PC-9 (cell line): ENCODE results near the gene SVEP1. TPM values are rescaled to one million over a fixed set of nuclear protein-coding genes. Genes with fewer than 3 reads are reported as not detected.
A peak's percentile ranks its signal among the peaks of the same experiment; 100 is the strongest.
"Not testable (repeated sequence)": the region's sequence is repeated elsewhere in the genome, so short reads cannot be mapped to it uniquely, and the experiment has no call there.

Experiments used
- BruUV-seq: library from RNA; stranded (reverse); fragments of 400-500 nt; replicated peaks from 2 replicates; lab custom pipeline; 2021; lab: Mats Ljungman, UMichigan
- CTCF ChIA-PET: fragments of 300-600 bp; sonication (Branson Sonifier 250); formaldehyde crosslinking; loops from one replicate; lab custom pipeline; 2022; ENCODE audit warnings: antibody characterized with exemption; lab: Charles Lee
- POLR2A ChIA-PET: fragments of 300-600 bp; sonication (Branson Sonifier 250); formaldehyde crosslinking; loops from one replicate; lab custom pipeline; 2022; ENCODE audit warnings: antibody characterized with exemption; ENCODE audit not compliant: unreplicated experiment; lab: Charles Lee
- DNase-seq, 2 experiments: peaks; one replicate each; pipeline versions ENCODE4 v3.0.0 to v3.0.0-alpha.2; 2015 to 2022; ENCODE audit warnings: mixed read lengths in 1 of 2
- H2AFZ ChIP-seq: fragments of 200-600 bp; sonication (generic); 2 replicates; pipeline ENCODE4 v1.8.1; 2017; ENCODE audit warnings: antibody characterized with exemption
- H3F3A ChIP-seq: fragments of 200-600 bp; sonication (generic); 2 replicates; pipeline ENCODE4 v1.8.1; 2017; ENCODE audit warnings: antibody characterized with exemption, mild to moderate bottlenecking, low read depth; ENCODE audit not compliant: insufficient read depth
- H3K27ac ChIP-seq: fragments of 200-600 bp; sonication (generic); 2 replicates; pipeline ENCODE4 v1.6.1; 2016; ENCODE audit warnings: mixed run types
- H3K27me3 ChIP-seq: fragments of 200-600 bp; sonication (generic); 2 replicates; pipeline ENCODE4 v1.6.1; 2016; ENCODE audit warnings: low read depth, mixed run types; ENCODE audit not compliant: insufficient read depth
- H3K36me3 ChIP-seq: fragments of 200-600 bp; sonication (generic); 2 replicates; pipeline ENCODE4 v1.6.1; 2016; ENCODE audit warnings: low read depth, mixed run types
- H3K4me1 ChIP-seq: fragments of 200-600 bp; sonication (generic); replicated peaks from 2 replicates; pipeline ENCODE4 v1.6.1; 2016; ENCODE audit warnings: mixed run types; ENCODE audit not compliant: insufficient read depth
- H3K4me2 ChIP-seq: fragments of 200-600 bp; sonication (generic); 2 replicates; pipeline ENCODE4 v1.6.1; 2017; ENCODE audit warnings: mixed run types
- H3K4me3 ChIP-seq: fragments of 200-600 bp; sonication (generic); 2 replicates; pipeline ENCODE4 v1.6.1; 2016; ENCODE audit warnings: mixed run types
- H3K79me2 ChIP-seq: fragments of 200-600 bp; sonication (generic); 2 replicates; pipeline ENCODE4 v1.6.1; 2017; ENCODE audit warnings: low read depth, mixed run types
- H3K9me2 ChIP-seq: fragments of 200-600 bp; sonication (generic); 2 replicates; pipeline ENCODE4 v1.8.1; 2017; ENCODE audit warnings: mild to moderate bottlenecking; ENCODE audit not compliant: insufficient read depth
- H3K9me3 ChIP-seq: fragments of 200-600 bp; sonication (generic); 2 replicates; pipeline ENCODE4 v1.8.1; 2016; ENCODE audit warnings: low read depth; ENCODE audit not compliant: insufficient read depth
- H4K20me1 ChIP-seq: fragments of 200-600 bp; sonication (generic); 2 replicates; pipeline ENCODE4 v1.8.1; 2017; ENCODE audit not compliant: insufficient read depth
- CTCF ChIP-seq: fragments of 200-600 bp; sonication (generic); conservative IDR thresholded peaks from 2 replicates; pipeline ENCODE4 v1.6.1; 2017; ENCODE audit warnings: mixed run types, antibody characterized with exemption, mild to moderate bottlenecking, moderate library complexity
- EZH2 ChIP-seq: fragments of 200-600 bp; sonication (generic); IDR thresholded peaks from 2 replicates; pipeline ENCODE4 v1.8.0; 2017; ENCODE audit warnings: antibody characterized with exemption, low read depth
- intact Hi-C: fragments of 100-400 bp; cut with micrococcal nuclease; formaldehyde crosslinking; loops from one replicate; pipeline ENCODE4 v1.10.0; 2022; ENCODE audit not compliant: unreplicated experiment
- total RNA-seq: library from RNA; stranded (reverse); gene quantifications from 2 replicates; pipeline ENCODE4 v1.2.3, GENCODE V29; 2021

The SVEP1 gene
- total RNA-seq, 1 experiment from 2014 or later: 3.3 TPM

- BruUV-seq: no TSS peak
- Histone ChIP-seq H3K79me2 (no peaks in the 10 kb centered on the region), H3F3A (no peaks in the 10 kb centered on the region), H3K4me2 (no peak overlapping the region), H3K4me3 (no peak overlapping the region), H3K9me3 (no peaks in the 10 kb centered on the region), H3K4me1 (no peaks in the 10 kb centered on the region), H4K20me1 (no peaks in the 10 kb centered on the region), H3K27me3 (no peaks in the 10 kb centered on the region), H2AFZ (no peak overlapping the region), H3K9me2 (no peaks in the 10 kb centered on the region), H3K27ac (no peak overlapping the region), H3K36me3 (no peaks in the 10 kb centered on the region)
- TF ChIP-seq EZH2 (no peak), CTCF (no peak)
- intact Hi-C loops: loop anchor here (5.0 kb wide), 1 partner anchor 73 kb away; no protein-coding TSS in a partner anchor
- DNase-seq: no peak
- POLR2A ChIA-PET: interaction anchor here (0.6 kb wide), 1 partner anchor 723 kb away, joined by 9 read pairs; no protein-coding TSS in a partner anchor
- CTCF ChIA-PET: no interaction called here
These were observed 40.3 kb upstream of the SVEP1 start for GRCh38 chr9:110619831-110620230.

GRCh38 chr9:110615498-110615897 is 36.0 kb upstream of the SVEP1 start:
- H2AFZ ChIP-seq: no peak overlapping the region
- no peaks in the 10 kb centered on the region for H3K9me3 ChIP-seq
- H3F3A ChIP-seq: no peaks in the 10 kb centered on the region
- no TSS peak for BruUV-seq
- no peak overlapping the region for H3K4me3 ChIP-seq
- POLR2A ChIA-PET: interaction anchor here (0.6 kb wide), 1 partner anchor 928 kb away, joined by 4 read pairs; no protein-coding TSS in a partner anchor
- intact Hi-C loops: no loop called here
- no peaks in the 10 kb centered on the region for H4K20me1 ChIP-seq
- H3K36me3 ChIP-seq: no peaks in the 10 kb centered on the region
- no peaks in the 10 kb centered on the region for H3K9me2 ChIP-seq
- no peak overlapping the region for H3K27ac ChIP-seq
- H3K4me1 ChIP-seq: no peaks in the 10 kb centered on the region
- no peaks in the 10 kb centered on the region for H3K79me2 ChIP-seq
- TF ChIP-seq EZH2 (no peak), CTCF (no peak)
- H3K4me2 ChIP-seq: no peak overlapping the region
- no peak for DNase-seq
- CTCF ChIA-PET: no interaction called here
- H3K27me3 ChIP-seq: no peaks in the 10 kb centered on the region

- H4K20me1 ChIP-seq, H3K27ac ChIP-seq, BruUV-seq, intact Hi-C loops, H3F3A ChIP-seq, CTCF ChIA-PET, POLR2A ChIA-PET, H3K36me3 ChIP-seq, H3K4me3 ChIP-seq, H3K9me2 ChIP-seq, H3K4me2 ChIP-seq, H3K79me2 ChIP-seq, H3K9me3 ChIP-seq, DNase-seq, H3K4me1 ChIP-seq, H2AFZ ChIP-seq, H3K27me3 ChIP-seq: not testable (repeated sequence)
These were observed 35.0 kb upstream of the SVEP1 start for GRCh38 chr9:110614576-110614975.

- TF ChIP-seq CTCF (no peak), EZH2 (no peak)
- ChIA-PET CTCF (no interaction called here), POLR2A (no interaction called here)
- Histone ChIP-seq H3K4me3 (no peak overlapping the region), H2AFZ (no peak overlapping the region), H3K27me3 (no peaks in the 10 kb centered on the region), H3K4me2 (no peak overlapping the region), H3K9me3 (no peaks in the 10 kb centered on the region), H3K36me3 (no peaks in the 10 kb centered on the region), H3K4me1 (peaks cover 22% of the 10 kb centered on the region), H3K79me2 (no peaks in the 10 kb centered on the region), H3K9me2 (no peaks in the 10 kb centered on the region), H3K27ac (no peak overlapping the region), H3F3A (peaks cover 20% of the 10 kb centered on the region; the same call in 1 of the 2 replicates), H4K20me1 (no peaks in the 10 kb centered on the region)
- DNase-seq: peak; percentile 16 to 54
- no TSS peak for BruUV-seq
- intact Hi-C loops: no loop called here
These were observed 26.7 kb upstream of the SVEP1 start for GRCh38 chr9:110606179-110606790.
